IPS DF 4.7 (cell line): ENCODE data around the gene OPRD1.
"Not testable (repeated sequence)": the region's sequence is repeated elsewhere in the genome, so short reads cannot be mapped to it uniquely, and the experiment has no call there.

Source experiments
- DNase-seq: peaks from one replicate; pipeline ENCODE4 v3.0.0-alpha.2; 2013; ENCODE audit warnings: low spot score; ENCODE audit errors: extremely low read depth

The OPRD1 gene

GRCh38 chr1:28811766-28812668, at the start of gene OPRD1:
TSS of gene OPRD1 (plus strand) at chr1:28812170. CDS start at chr1:28812384, 214 bp downstream.
- DNase-seq: no peak

GRCh38 chr1:28766532-28767183, 45.3 kb upstream of the OPRD1 start:
- DNase-seq: no peak

GRCh38 chr1:28770601-28771165, 41.3 kb upstream of the OPRD1 start:
- DNase-seq: no peak

- DNase-seq: not testable (repeated sequence)
Observed at GRCh38 chr1:28771921-28772320, 40.0 kb upstream of the OPRD1 start.

- DNase-seq: no peak
Observed at GRCh38 chr1:28773105-28773504, 38.9 kb upstream of the OPRD1 start.

GRCh38 chr1:28775121-28775942, 36.6 kb upstream of the OPRD1 start:
- DNase-seq: no peak

GRCh38 chr1:28776341-28776740, 35.6 kb upstream of the OPRD1 start:
- no peak for DNase-seq

GRCh38 chr1:28778021-28778420, 33.9 kb upstream of the OPRD1 start:
- DNase-seq: no peak

- no peak for DNase-seq
Observed at GRCh38 chr1:28779751-28780408, 32.1 kb upstream of the OPRD1 start.

GRCh38 chr1:28781305-28781704, 30.7 kb upstream of the OPRD1 start:
- DNase-seq: no peak

GRCh38 chr1:28782011-28782410, 30.0 kb upstream of the OPRD1 start:
- no peak for DNase-seq

GRCh38 chr1:28783363-28783762, 28.6 kb upstream of the OPRD1 start:
- DNase-seq: no peak

GRCh38 chr1:28789412-28789811, 22.6 kb upstream of the OPRD1 start:
- no peak for DNase-seq

- no peak for DNase-seq
Observed at GRCh38 chr1:28789816-28790215, 22.2 kb upstream of the OPRD1 start.

- DNase-seq: no peak
Observed at GRCh38 chr1:28790377-28791035, 21.5 kb upstream of the OPRD1 start.

GRCh38 chr1:28791929-28792328, 20.0 kb upstream of the OPRD1 start:
- DNase-seq: not testable (repeated sequence)

GRCh38 chr1:28792644-28793121, 19.3 kb upstream of the OPRD1 start:
- no peak for DNase-seq

GRCh38 chr1:28794582-28794981, 17.4 kb upstream of the OPRD1 start:
- not testable (repeated sequence) for DNase-seq

- no peak for DNase-seq
Observed at GRCh38 chr1:28796352-28797211, 15.4 kb upstream of the OPRD1 start.
